K562 (cell line): ENCODE measurements around the gene MRAS. TPM values are rescaled to one million over a fixed set of nuclear protein-coding genes. Genes with fewer than 3 reads are reported as not detected.

Experiments
- ATAC-seq: fragments of 200-7000 bp; cut with Tn5 transposase; 3 replicates; pipeline ENCODE4 v1.9.1; 2020; ENCODE audit warnings: moderate library complexity
- BruUV-seq: library from RNA; stranded (reverse); fragments of 400-500 nt; replicated peaks from 2 replicates; lab custom pipeline; 2021; lab: Mats Ljungman, UMichigan
- CTCF ChIA-PET: fragments of 300-600 bp; formaldehyde crosslinking; extraction: SDS; loops from one replicate; lab custom pipeline; 2021; ENCODE audit warnings: low intra/inter-chr PET ratio; lab: Yijun Ruan, JAX
- POLR2A ChIA-PET: fragments of 300-600, 350-650 bp; sonication (Branson Sonifier 250); formaldehyde crosslinking; extraction: SDS; loops from one replicate; lab custom pipeline; 2021; ENCODE audit warnings: antibody characterized with exemption, inconsistent platforms; lab: Yijun Ruan, JAX
- DNase-seq, 4 experiments: peaks; one replicate each; pipeline versions ENCODE4 v3.0.0 to v3.0.0-alpha.2; 2011 to 2018; ENCODE audit warnings: low spot score in 3 of 4, mixed read lengths in 3 of 4; ENCODE audit errors: extremely low read depth in 1 of 4
- FAIRE-seq: peaks from 2 replicates; lab custom pipeline; 2011; peaks lifted over from hg19 to GRCh38; lab: Jason Lieb, UNC
- H2AFZ ChIP-seq: 2 replicates; pipeline ENCODE4 v1.6.0; 2011; ENCODE audit warnings: low read depth, low read length, control low read depth, inconsistent platforms
- H3K27ac ChIP-seq: fragments of 200-600 bp; 3 replicates; pipeline ENCODE4 v1.8.0; 2011; ENCODE audit warnings: low read depth, mild to moderate bottlenecking, control low read depth, inconsistent platforms, low read length, moderate library complexity, mixed read lengths; ENCODE audit errors: extremely low read depth
- H3K27me3 ChIP-seq, 2 experiments: fragments of 300-600 bp in 1 of 2; 2 replicates in 1 of 2; 3 replicates in 1 of 2; pipeline versions ENCODE4 v1.6.0 to v1.8.0; 2011; ENCODE audit warnings: inconsistent platforms in 2 of 2, low read length in 2 of 2, mild to moderate bottlenecking in 1 of 2, mixed read lengths in 1 of 2, moderate library complexity in 1 of 2; ENCODE audit not compliant: control insufficient read depth in 2 of 2, insufficient read depth in 2 of 2
- H3K36me3 ChIP-seq: fragments of 300-600 bp; 3 replicates; pipeline ENCODE4 v1.8.0; 2011; ENCODE audit warnings: mild to moderate bottlenecking, low read length, inconsistent platforms; ENCODE audit not compliant: control insufficient read depth, insufficient read depth
- H3K4me1 ChIP-seq, 2 experiments: fragments of 200-600 bp in 1 of 2; replicated peaks in 1 of 2; 2 replicates in 1 of 2; 3 replicates in 1 of 2; pipeline versions ENCODE4 v1.5.1 to v1.8.0; 2011; ENCODE audit warnings: inconsistent platforms in 2 of 2, low read length in 2 of 2, mild to moderate bottlenecking in 1 of 2, mixed read lengths in 1 of 2, moderate library complexity in 1 of 2; ENCODE audit not compliant: control insufficient read depth in 2 of 2, insufficient read depth in 2 of 2
- H3K4me2 ChIP-seq: 2 replicates; pipeline ENCODE4 v1.6.1; 2011; ENCODE audit warnings: low read length, control low read depth, inconsistent platforms, mixed read lengths; ENCODE audit not compliant: insufficient read depth
- H3K4me3 ChIP-seq: fragments of 200-600 bp; sonication (generic), shearing (Covaris generic); 2 replicates; pipeline ENCODE4 v1.5.1; 2016; ENCODE audit warnings: control low read depth, inconsistent platforms
- H3K79me2 ChIP-seq: fragments of 200-600 bp; 3 replicates; pipeline ENCODE4 v1.8.0; 2011; ENCODE audit warnings: low read length, inconsistent platforms; ENCODE audit not compliant: control insufficient read depth, insufficient read depth
- H3K9ac ChIP-seq, 2 experiments: 2 replicates each; pipeline versions ENCODE4 v1.6.0 to v1.6.1; 2011; ENCODE audit warnings: low read depth in 2 of 2, low read length in 2 of 2, control low read depth in 1 of 2, inconsistent platforms in 1 of 2, mild to moderate bottlenecking in 1 of 2, mixed read lengths in 1 of 2; ENCODE audit not compliant: insufficient read depth in 1 of 2
- H3K9me1 ChIP-seq: one replicate; pipeline ENCODE4 v1.6.0; 2011; ENCODE audit warnings: inconsistent platforms, mild to moderate bottlenecking, low read length, moderate library complexity; ENCODE audit not compliant: control insufficient read depth, insufficient read depth
- H3K9me3 ChIP-seq: replicated peaks from 2 replicates; pipeline ENCODE4 v1.5.1; 2011; ENCODE audit warnings: low read depth, low read length, inconsistent platforms; ENCODE audit not compliant: control insufficient read depth, insufficient read depth
- H4K20me1 ChIP-seq: replicated peaks from 2 replicates; pipeline ENCODE4 v1.6.1; 2011; ENCODE audit warnings: low read length, inconsistent platforms, mixed read lengths; ENCODE audit not compliant: control insufficient read depth, insufficient read depth
- BRD4 ChIP-seq: fragments of 200-600 bp; sonication (generic); IDR thresholded peaks from 2 replicates; pipeline ENCODE4 v1.6.1; 2017; ENCODE audit warnings: inconsistent platforms
- EWSR1 ChIP-seq: fragments of 450-650 bp; IDR thresholded peaks from 2 replicates; pipeline ENCODE4 v1.6.1; 2018; ENCODE audit warnings: borderline replicate concordance, mild to moderate bottlenecking, low read depth, moderate library complexity; ENCODE audit not compliant: partially characterized antibody
- GTF2F1 ChIP-seq: IDR thresholded peaks from 2 replicates; pipeline ENCODE4 v1.6.1; 2011; ENCODE audit warnings: low read depth, low read length, improper control_type of control experiment
- NBN ChIP-seq: fragments of 450-650 bp; IDR thresholded peaks from 2 replicates; pipeline ENCODE4 v1.6.1; 2016; ENCODE audit warnings: low read depth, mild to moderate bottlenecking
- NFXL1 ChIP-seq: fragments of 450-650 bp; formaldehyde crosslinking; IDR thresholded peaks from 2 replicates; pipeline ENCODE4 v1.4.0; 2021; ENCODE audit warnings: mild to moderate bottlenecking
- SLC30A9 ChIP-seq: fragments of 250-450 bp; sonication (Bioruptor Pico); IDR thresholded peaks from 2 replicates; pipeline ENCODE4 v1.8.0; 2022; ENCODE audit warnings: mild to moderate bottlenecking, moderate library complexity
- STAT5A ChIP-seq: IDR thresholded peaks from 2 replicates; pipeline ENCODE4 v1.6.1; 2012; ENCODE audit warnings: low read length, inconsistent platforms, borderline replicate concordance
- THRAP3 ChIP-seq: fragments of 450-650 bp; IDR thresholded peaks from 2 replicates; pipeline ENCODE4 v1.6.1; 2016; ENCODE audit warnings: mild to moderate bottlenecking, inconsistent platforms, borderline replicate concordance
- XRCC5 ChIP-seq: fragments of 200-400 bp; formaldehyde crosslinking; IDR thresholded peaks from 2 replicates; pipeline ENCODE4 v1.6.1; 2017; ENCODE audit warnings: low read depth, mild to moderate bottlenecking, low read length
- WGBS: fragments of 100-300 bp; shearing (Covaris generic); methylation state at CpG from one replicate; pipeline ENCODE4 v1.1.6; 2016; ENCODE audit warnings: low coverage, mixed read lengths; ENCODE audit not compliant: insufficient coverage; ENCODE audit errors: missing lambda C conversion rate; 5-methylcytosine and 5-hydroxymethylcytosine counted together
- in situ Hi-C: fragments of 300-500 bp; cut with MboI; formaldehyde crosslinking; loops from 4 replicates; pipeline ENCODE4 v1.15.0; 2018; ENCODE audit warnings: inconsistent platforms, mixed read lengths
- intact Hi-C: fragments of 100-400 bp; cut with micrococcal nuclease; formaldehyde crosslinking; loops from 2 replicates; pipeline ENCODE4 v1.14.2; 2022
- polyA plus RNA-seq, 8 experiments: library from polyadenylated mRNA; depleted of rRNA in 4 of 8; stranded (reverse) in 5 of 8; unstranded in 3 of 8; fragments of >200 nt; fragmentation: Nextera tagmentation in 2 of 8; fragmentation: Illumina TruSeq in 1 of 8; extraction: Ambion mirVana in 2 of 8; extraction: Trizol in 1 of 8; gene quantifications; 2 replicates each; pipeline versions ENCODE4 v1.2.1 to v1.2.3, GENCODE V29; 2011 to 2014; ENCODE audit warnings: inconsistent platforms in 1 of 8, missing spikeins in 1 of 8
- total RNA-seq, 7 experiments: library from RNA; depleted of rRNA in 6 of 7; stranded (reverse); fragments of >200 nt in 6 of 7; fragmentation: Illumina TruSeq in 2 of 7; extraction: Trizol in 2 of 7; gene quantifications; 2 replicates each; pipeline versions ENCODE4 v1.2.1 to v1.2.3, GENCODE V29; 2011 to 2021; ENCODE audit warnings: low replicate concordance in 1 of 7
- TF ChIP-seq, protein P1 (sequence below): fragments of 200-400 bp; formaldehyde crosslinking; IDR thresholded peaks from 2 replicates; pipeline ENCODE4 v1.6.1; 2017; ENCODE audit warnings: mild to moderate bottlenecking, low read depth, low read length, moderate library complexity
- TF ChIP-seq, protein P2 (sequence below): fragments of 450-650 bp; IDR thresholded peaks from one replicate; pipeline ENCODE4 v1.6.1; 2018; ENCODE audit warnings: mild to moderate bottlenecking, moderate library complexity; ENCODE audit not compliant: partially characterized antibody
- TF ChIP-seq, protein P3 (sequence below): sonication (generic); formaldehyde crosslinking; IDR thresholded peaks from 2 replicates; pipeline ENCODE4 v1.8.0; 2022; ENCODE audit warnings: mild to moderate bottlenecking, missing genetic modification reagents, borderline replicate concordance

The MRAS gene
- total and polyA plus RNA-seq, 9 of the 15 experiments (the other 6 are each of a cell fraction or from before 2014, with no cell fraction given) = 1.5 to 10.0 (median 5.0) TPM

DNA sequence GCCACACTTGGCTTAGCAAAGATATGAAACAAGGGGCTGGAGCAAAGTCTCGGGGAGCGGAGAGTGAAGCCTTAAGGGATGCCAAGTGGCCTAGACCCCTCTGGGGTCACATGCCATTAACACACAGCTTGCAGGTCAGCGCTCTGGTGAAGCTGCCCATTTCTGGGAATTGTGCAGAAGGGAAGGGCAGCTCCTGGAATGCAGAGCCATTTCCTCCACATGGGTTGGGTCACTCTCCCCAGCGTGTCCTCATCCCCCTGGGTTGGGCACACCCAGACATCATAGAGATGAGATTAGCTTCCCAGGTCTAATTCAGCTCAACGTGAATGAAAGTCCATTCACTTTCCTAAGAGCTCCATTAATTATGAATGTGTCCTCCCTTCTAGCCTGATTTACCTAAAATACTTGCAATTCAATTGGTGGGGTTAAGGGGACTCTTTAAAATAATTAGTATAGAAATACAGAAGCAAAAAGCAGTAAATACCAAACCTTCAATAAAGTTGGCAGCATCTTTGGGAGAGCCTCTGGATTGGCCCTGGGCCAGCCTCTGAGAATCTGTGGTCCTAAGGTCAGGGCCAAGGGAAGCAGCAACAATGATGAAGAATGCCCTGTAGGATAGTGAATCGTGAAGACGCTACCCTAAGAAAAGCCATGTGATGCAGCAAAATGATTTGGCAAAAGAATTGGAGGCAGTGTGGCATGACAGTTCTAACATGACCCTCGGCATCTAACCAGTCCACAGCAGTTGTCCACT is 17.8 kb downstream of the MRAS start (continued):
- TF ChIP-seq, protein P1, sequence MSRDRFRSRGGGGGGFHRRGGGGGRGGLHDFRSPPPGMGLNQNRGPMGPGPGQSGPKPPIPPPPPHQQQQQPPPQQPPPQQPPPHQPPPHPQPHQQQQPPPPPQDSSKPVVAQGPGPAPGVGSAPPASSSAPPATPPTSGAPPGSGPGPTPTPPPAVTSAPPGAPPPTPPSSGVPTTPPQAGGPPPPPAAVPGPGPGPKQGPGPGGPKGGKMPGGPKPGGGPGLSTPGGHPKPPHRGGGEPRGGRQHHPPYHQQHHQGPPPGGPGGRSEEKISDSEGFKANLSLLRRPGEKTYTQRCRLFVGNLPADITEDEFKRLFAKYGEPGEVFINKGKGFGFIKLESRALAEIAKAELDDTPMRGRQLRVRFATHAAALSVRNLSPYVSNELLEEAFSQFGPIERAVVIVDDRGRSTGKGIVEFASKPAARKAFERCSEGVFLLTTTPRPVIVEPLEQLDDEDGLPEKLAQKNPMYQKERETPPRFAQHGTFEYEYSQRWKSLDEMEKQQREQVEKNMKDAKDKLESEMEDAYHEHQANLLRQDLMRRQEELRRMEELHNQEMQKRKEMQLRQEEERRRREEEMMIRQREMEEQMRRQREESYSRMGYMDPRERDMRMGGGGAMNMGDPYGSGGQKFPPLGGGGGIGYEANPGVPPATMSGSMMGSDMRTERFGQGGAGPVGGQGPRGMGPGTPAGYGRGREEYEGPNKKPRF = no peak
- TF ChIP-seq THRAP3 = no peak
- no peak for TF ChIP-seq NBN
- TF ChIP-seq NFXL1 (CRISPR knock-in tag) = no peak
- no peak for TF ChIP-seq STAT5A
- no peak for TF ChIP-seq XRCC5
- no peak for TF ChIP-seq EWSR1

DNA sequence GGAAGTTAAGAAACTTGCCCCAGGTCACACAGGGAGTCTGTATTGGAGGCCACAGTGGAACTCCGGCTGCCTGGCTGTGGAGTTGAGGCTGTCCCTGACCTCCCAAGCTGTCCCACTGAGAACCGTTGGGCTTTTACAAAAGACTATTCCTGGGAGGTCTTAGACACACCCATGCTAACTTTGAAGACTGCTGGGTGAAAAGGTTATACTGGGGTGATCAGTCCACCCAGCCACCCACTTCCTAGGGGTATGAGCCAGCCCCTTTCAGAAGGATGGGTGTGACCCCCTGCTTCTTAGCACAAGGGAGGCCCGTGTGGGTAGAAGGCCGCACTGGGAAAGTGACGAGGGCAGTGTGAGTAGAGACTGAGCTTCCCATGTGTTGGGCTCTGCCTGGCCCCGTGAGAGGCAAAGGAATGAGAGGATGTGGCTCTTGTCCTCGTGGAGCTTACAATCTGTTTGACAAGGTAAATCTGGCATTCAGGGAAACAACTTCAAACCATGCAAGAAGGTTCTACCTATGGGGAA is 19.0 kb downstream of the MRAS start:
- H3K4me1 ChIP-seq = no peaks in the 10 kb centered on the region; a peak in 2 of 5 replicates
- H4K20me1 ChIP-seq = no peaks in the 10 kb centered on the region
- ChIA-PET POLR2A (interaction anchor here (1.1 kb wide), 1 partner anchor 11 kb away, joined by 6 read pairs; no protein-coding TSS in a partner anchor), CTCF (no interaction called here)
- H3K27me3 ChIP-seq = peaks cover 0 to 34% of the 10 kb centered on the region in 2 experiments; a peak in 3 of 5 replicates
- no peaks in the 10 kb centered on the region for H3K9me3 ChIP-seq
- no peaks in the 10 kb centered on the region for H3K36me3 ChIP-seq
- no peak for ATAC-seq
- intact Hi-C loops = no loop called here
- H3K4me2 ChIP-seq = no peak overlapping the region
- no peaks in the 10 kb centered on the region for H3K79me2 ChIP-seq
- H2AFZ ChIP-seq = no peak overlapping the region
- H3K9ac ChIP-seq = no peak overlapping the region
- 30% methylated on average over 6 of the region's 7 CpGs for WGBS
- no TSS peak for BruUV-seq
- FAIRE-seq = no peak
- in situ Hi-C loops = no loop called here
- no peaks in the 10 kb centered on the region for H3K9me1 ChIP-seq
- no peak for DNase-seq
- no peak overlapping the region for H3K27ac ChIP-seq
- H3K4me3 ChIP-seq = no peak overlapping the region
- TF ChIP-seq, protein P2, sequence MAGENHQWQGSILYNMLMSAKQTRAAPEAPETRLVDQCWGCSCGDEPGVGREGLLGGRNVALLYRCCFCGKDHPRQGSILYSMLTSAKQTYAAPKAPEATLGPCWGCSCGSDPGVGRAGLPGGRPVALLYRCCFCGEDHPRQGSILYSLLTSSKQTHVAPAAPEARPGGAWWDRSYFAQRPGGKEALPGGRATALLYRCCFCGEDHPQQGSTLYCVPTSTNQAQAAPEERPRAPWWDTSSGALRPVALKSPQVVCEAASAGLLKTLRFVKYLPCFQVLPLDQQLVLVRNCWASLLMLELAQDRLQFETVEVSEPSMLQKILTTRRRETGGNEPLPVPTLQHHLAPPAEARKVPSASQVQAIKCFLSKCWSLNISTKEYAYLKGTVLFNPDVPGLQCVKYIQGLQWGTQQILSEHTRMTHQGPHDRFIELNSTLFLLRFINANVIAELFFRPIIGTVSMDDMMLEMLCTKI = no peak
- no peak for TF ChIP-seq SLC30A9
- TF ChIP-seq, protein P3, sequence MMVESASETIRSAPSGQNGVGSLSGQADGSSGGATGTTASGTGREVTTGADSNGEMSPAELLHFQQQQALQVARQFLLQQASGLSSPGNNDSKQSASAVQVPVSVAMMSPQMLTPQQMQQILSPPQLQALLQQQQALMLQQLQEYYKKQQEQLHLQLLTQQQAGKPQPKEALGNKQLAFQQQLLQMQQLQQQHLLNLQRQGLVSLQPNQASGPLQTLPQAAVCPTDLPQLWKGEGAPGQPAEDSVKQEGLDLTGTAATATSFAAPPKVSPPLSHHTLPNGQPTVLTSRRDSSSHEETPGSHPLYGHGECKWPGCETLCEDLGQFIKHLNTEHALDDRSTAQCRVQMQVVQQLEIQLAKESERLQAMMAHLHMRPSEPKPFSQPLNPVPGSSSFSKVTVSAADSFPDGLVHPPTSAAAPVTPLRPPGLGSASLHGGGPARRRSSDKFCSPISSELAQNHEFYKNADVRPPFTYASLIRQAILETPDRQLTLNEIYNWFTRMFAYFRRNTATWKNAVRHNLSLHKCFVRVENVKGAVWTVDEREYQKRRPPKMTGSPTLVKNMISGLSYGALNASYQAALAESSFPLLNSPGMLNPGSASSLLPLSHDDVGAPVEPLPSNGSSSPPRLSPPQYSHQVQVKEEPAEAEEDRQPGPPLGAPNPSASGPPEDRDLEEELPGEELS (CRISPR knock-in tag) = no peak
- TF ChIP-seq GTF2F1 = no peak
- no peak for TF ChIP-seq BRD4
